Keratinocyte (primary cell): Measurements from ENCODE around the gene TENM4. TPM values are rescaled to one million over a fixed set of nuclear protein-coding genes. Genes with fewer than 3 reads are reported as not detected.

ENCODE experiments used
- DNase-seq: peaks from one replicate; pipeline ENCODE4 v3.0.0-alpha.2; 2011; ENCODE audit warnings: low read depth, missing footprints, low spot score
- FAIRE-seq: peaks from 2 replicates; lab custom pipeline; 2011; peaks lifted over from hg19 to GRCh38; lab: Jason Lieb, UNC
- H2AFZ ChIP-seq: 2 replicates; pipeline ENCODE4 v1.6.0; 2012; ENCODE audit warnings: low read length, control low read depth, inconsistent platforms; ENCODE audit not compliant: control insufficient read depth
- H3K27ac ChIP-seq: 2 replicates; pipeline ENCODE4 v1.5.1; 2011; ENCODE audit warnings: low read length; ENCODE audit not compliant: control insufficient read depth, insufficient read depth
- H3K27me3 ChIP-seq: 3 replicates; pipeline ENCODE4 v1.6.0; 2011; ENCODE audit warnings: low read length; ENCODE audit not compliant: control insufficient read depth, insufficient read depth; ENCODE audit errors: extremely low read depth
- H3K36me3 ChIP-seq, 2 experiments: 2 replicates in 1 of 2; 3 replicates in 1 of 2; pipeline ENCODE4 v1.5.1; 2011; ENCODE audit warnings: low read length in 2 of 2, mild to moderate bottlenecking in 1 of 2; ENCODE audit not compliant: control insufficient read depth in 2 of 2, insufficient read depth in 2 of 2; ENCODE audit errors: extremely low read depth in 1 of 2
- H3K4me1 ChIP-seq: 3 replicates; pipeline ENCODE4 v1.5.1; 2011; ENCODE audit warnings: low read length; ENCODE audit not compliant: control insufficient read depth, insufficient read depth; ENCODE audit errors: extremely low read depth
- H3K4me2 ChIP-seq: 3 replicates; pipeline ENCODE4 v1.6.0; 2011; ENCODE audit warnings: low read depth, low read length; ENCODE audit not compliant: control insufficient read depth, insufficient read depth; ENCODE audit errors: extremely low read depth
- H3K4me3 ChIP-seq, 3 experiments: fragments of 200-600 bp in 1 of 3; sonication (generic) in 1 of 3; 2 replicates in 2 of 3; 3 replicates in 1 of 3; pipeline ENCODE4 v1.5.1; 2011 to 2016; ENCODE audit warnings: low read length in 3 of 3, mild to moderate bottlenecking in 3 of 3, control low read depth in 2 of 3, inconsistent platforms in 1 of 3, low read depth in 1 of 3, mixed read lengths in 1 of 3, mixed run types in 1 of 3, moderate library complexity in 1 of 3; ENCODE audit not compliant: control insufficient read depth in 2 of 3, insufficient read depth in 2 of 3; ENCODE audit errors: extremely low read depth in 1 of 3
- H3K79me2 ChIP-seq: 2 replicates; pipeline ENCODE4 v1.6.0; 2012; ENCODE audit warnings: low read length; ENCODE audit not compliant: control insufficient read depth, insufficient read depth
- H3K9ac ChIP-seq: 3 replicates; pipeline ENCODE4 v1.6.0; 2011; ENCODE audit warnings: low read length; ENCODE audit not compliant: control insufficient read depth, insufficient read depth; ENCODE audit errors: extremely low read depth
- H3K9me1 ChIP-seq: 3 replicates; pipeline ENCODE4 v1.6.0; 2011; ENCODE audit warnings: low read length; ENCODE audit not compliant: control insufficient read depth, insufficient read depth; ENCODE audit errors: extremely low read depth
- H3K9me3 ChIP-seq: 2 replicates; pipeline ENCODE4 v1.5.1; 2012; ENCODE audit warnings: low read depth, low read length; ENCODE audit not compliant: control insufficient read depth
- H4K20me1 ChIP-seq: 3 replicates; pipeline ENCODE4 v1.6.0; 2011; ENCODE audit warnings: low read length; ENCODE audit not compliant: control insufficient read depth, insufficient read depth; ENCODE audit errors: extremely low read depth
- CTCF ChIP-seq, 3 experiments: IDR thresholded peaks in 1 of 3; conservative IDR thresholded peaks in 1 of 3; optimal IDR thresholded peaks in 1 of 3; 2 replicates in 2 of 3; 3 replicates in 1 of 3; pipeline versions ENCODE3 to v1.5.1; 2011; ENCODE audit warnings: low read length in 3 of 3, mild to moderate bottlenecking in 3 of 3, moderate library complexity in 2 of 3, control low read depth in 1 of 3, inconsistent platforms in 1 of 3; ENCODE audit not compliant: insufficient read depth in 2 of 3; ENCODE audit errors: extremely low read depth in 1 of 3
- EZH2 ChIP-seq: IDR thresholded peaks from one replicate; pipeline ENCODE4 v1.6.1; 2012; ENCODE audit warnings: inconsistent platforms, mild to moderate bottlenecking, low read length, moderate library complexity
- dilution Hi-C: fragments of 300-500 bp; cut with MboI; formaldehyde crosslinking; loops from one replicate; pipeline ENCODE4 v1.7.0; 2020; ENCODE audit warnings: low sequenced_read_pairs; ENCODE audit not compliant: extremely low pct_ligation_motif_present
- polyA plus RNA-seq, 5 experiments: library from polyadenylated mRNA; depleted of rRNA in 3 of 5; stranded (reverse) in 3 of 5; stranded (forward) in 1 of 5; unstranded in 1 of 5; fragments of >200 nt; gene quantifications; 1 replicate in 1 of 5; 2 replicates in 3 of 5; 3 replicates in 1 of 5; pipeline versions ENCODE4 v1.2.1 to v1.2.3, GENCODE V29; 2011 to 2012; ENCODE audit warnings: missing spikeins in 2 of 5, low read depth in 1 of 5, low replicate concordance in 1 of 5

Gene TENM4
- polyA plus RNA-seq, 1 donor (not counting 4 experiments of a cell fraction or from before 2014, with no cell fraction given): 3.5 TPM

GRCh38 chr11:78912778-78913177 is 528.1 kb downstream of the TENM4 start:
- no peak for TF ChIP-seq CTCF (optimal IDR thresholded peaks at IDR 0.05 in 1 of 3, IDR thresholded peaks at IDR 0.05 in 1 of 3, conservative IDR thresholded peaks at IDR 0.05 in 1 of 3; ENCODE audit: extremely low read depth in 1 of 3, insufficient read depth in 2 of 3, low read length in 3 of 3)
- no peak for TF ChIP-seq EZH2
- H3K79me2 ChIP-seq: no peaks in the 10 kb centered on the region
- H3K9me1 ChIP-seq: peaks cover 2% of the 10 kb centered on the region
- H3K27me3 ChIP-seq: no peaks in the 10 kb centered on the region
- no peak overlapping the region for H2AFZ ChIP-seq
- H3K4me3 ChIP-seq: no peak overlapping the region
- dilution Hi-C loops: no loop called here
- H3K4me1 ChIP-seq: peaks cover 3% of the 10 kb centered on the region
- H3K9me3 ChIP-seq: no peaks in the 10 kb centered on the region
- H3K4me2 ChIP-seq: no peak overlapping the region
- H3K36me3 ChIP-seq: no peaks in the 10 kb centered on the region
- DNase-seq (no peak), FAIRE-seq (no peak)
- no peaks in the 10 kb centered on the region for H4K20me1 ChIP-seq
- H3K27ac ChIP-seq: no peak overlapping the region
- no peak overlapping the region for H3K9ac ChIP-seq

GRCh38 chr11:78910322-78910721 is 530.5 kb downstream of the TENM4 start:
- no peak overlapping the region for H3K4me2 ChIP-seq
- H3K79me2 ChIP-seq: no peaks in the 10 kb centered on the region
- peaks cover 5% of the 10 kb centered on the region for H3K4me1 ChIP-seq
- no peak for TF ChIP-seq CTCF (optimal IDR thresholded peaks at IDR 0.05 in 1 of 3, IDR thresholded peaks at IDR 0.05 in 1 of 3, conservative IDR thresholded peaks at IDR 0.05 in 1 of 3; ENCODE audit: extremely low read depth in 1 of 3, insufficient read depth in 2 of 3, low read length in 3 of 3)
- TF ChIP-seq EZH2: no peak
- no peak for FAIRE-seq
- no peaks in the 10 kb centered on the region for H4K20me1 ChIP-seq
- dilution Hi-C loops: no loop called here
- H3K36me3 ChIP-seq: no peaks in the 10 kb centered on the region
- no peaks in the 10 kb centered on the region for H3K27me3 ChIP-seq
- no peaks in the 10 kb centered on the region for H3K9me3 ChIP-seq
- H3K9ac ChIP-seq: no peak overlapping the region
- no peak overlapping the region for H2AFZ ChIP-seq
- DNase-seq: no peak
- peaks cover 2% of the 10 kb centered on the region for H3K9me1 ChIP-seq
- no peak overlapping the region for H3K27ac ChIP-seq
- H3K4me3 ChIP-seq: no peak overlapping the region
